Measurements from ENCODE around the gene ENTPD1.

Gene ENTPD1

GRCh38 chr10:95820363-95820762 is 64.4 kb downstream of the ENTPD1 start:
- Histone ChIP-seq H2BK12ac (ENCODE audit: low read length in 2 of 2) (no peak overlapping the region), H3K9ac (ENCODE audit: low read length) (no peak overlapping the region), H3K79me1 (replicated peaks; ENCODE audit: low read length, poor library complexity, severe bottlenecking) (no peaks in the 10 kb centered on the region), H2BK5ac (ENCODE audit: low read depth, low read length, poor library complexity, severe bottlenecking) (no peak overlapping the region), H2BK15ac (ENCODE audit: low read depth, poor library complexity, severe bottlenecking) (no peak overlapping the region), H4K8ac (ENCODE audit: low read length) (no peak overlapping the region), H3K14ac (ENCODE audit: low read length in 2 of 2) (no peak overlapping the region), H4K91ac (ENCODE audit: low read length) (no peak overlapping the region), H3K9me3 (ENCODE audit: control insufficient read depth, low read length) (no peaks in the 10 kb centered on the region), H3K18ac (ENCODE audit: low read depth in 1 of 2, low read length in 2 of 2) (no peak overlapping the region), H3K4me1 (ENCODE audit: control insufficient read depth, insufficient read depth, low read depth, low read length) (no peaks in the 10 kb centered on the region), H2BK120ac (ENCODE audit: low read depth, low read length) (no peak overlapping the region), H3K4ac (ENCODE audit: low read depth in 1 of 2, low read length in 2 of 2) (no peak overlapping the region), H2AFZ (ENCODE audit: low read depth, low read length) (no peak overlapping the region), H3K27me3 (ENCODE audit: control insufficient read depth in 1 of 2, insufficient read depth in 1 of 2, low read length in 2 of 2) (no peaks in the 10 kb centered on the region), H3K4me3 (ENCODE audit: insufficient read depth in 1 of 2, low read depth in 1 of 2, low read length in 2 of 2) (no peak overlapping the region), H3K4me2 (ENCODE audit: low read length, poor library complexity, severe bottlenecking) (no peak overlapping the region), H3K27ac (ENCODE audit: low read length, poor library complexity, severe bottlenecking) (no peak overlapping the region), H3K23ac (ENCODE audit: low read length in 2 of 2) (no peak overlapping the region), H2AK5ac (ENCODE audit: low read length, severe bottlenecking) (no peak overlapping the region), H3K36me3 (ENCODE audit: control insufficient read depth in 1 of 2, insufficient read depth in 2 of 2, low read depth in 1 of 2, low read length in 2 of 2) (no peaks in the 10 kb centered on the region)
- 100% methylated on average over 3 of the region's 3 CpGs for WGBS
- DNase-seq: no peak

- Histone ChIP-seq H4K91ac (ENCODE audit: low read length) (no peak overlapping the region), H2BK120ac (ENCODE audit: low read depth, low read length) (no peak overlapping the region), H3K4ac (ENCODE audit: low read depth in 1 of 2, low read length in 2 of 2) (no peak overlapping the region), H3K4me3 (ENCODE audit: insufficient read depth in 1 of 2, low read depth in 1 of 2, low read length in 2 of 2) (no peak overlapping the region), H3K14ac (ENCODE audit: low read length in 2 of 2) (no peak overlapping the region), H2AK5ac (ENCODE audit: low read length, severe bottlenecking) (no peak overlapping the region), H2BK5ac (ENCODE audit: low read depth, low read length, poor library complexity, severe bottlenecking) (no peak overlapping the region), H3K18ac (ENCODE audit: low read depth in 1 of 2, low read length in 2 of 2) (no peak overlapping the region), H3K27me3 (ENCODE audit: control insufficient read depth in 1 of 2, insufficient read depth in 1 of 2, low read length in 2 of 2) (no peaks in the 10 kb centered on the region), H3K79me1 (replicated peaks; ENCODE audit: low read length, poor library complexity, severe bottlenecking) (no peaks in the 10 kb centered on the region), H3K23ac (ENCODE audit: low read length in 2 of 2) (no peak overlapping the region), H2BK15ac (ENCODE audit: low read depth, poor library complexity, severe bottlenecking) (no peak overlapping the region), H4K8ac (ENCODE audit: low read length) (no peak overlapping the region), H3K9me3 (ENCODE audit: control insufficient read depth, low read length) (no peaks in the 10 kb centered on the region), H3K36me3 (ENCODE audit: control insufficient read depth in 1 of 2, insufficient read depth in 2 of 2, low read depth in 1 of 2, low read length in 2 of 2) (no peaks in the 10 kb centered on the region), H2AFZ (ENCODE audit: low read depth, low read length) (no peak overlapping the region), H2BK12ac (ENCODE audit: low read length in 2 of 2) (no peak overlapping the region), H3K4me2 (ENCODE audit: low read length, poor library complexity, severe bottlenecking) (no peak overlapping the region), H3K4me1 (ENCODE audit: control insufficient read depth, insufficient read depth, low read depth, low read length) (no peaks in the 10 kb centered on the region), H3K9ac (ENCODE audit: low read length) (no peak overlapping the region), H3K27ac (ENCODE audit: low read length, poor library complexity, severe bottlenecking) (no peak overlapping the region)
- no peak for DNase-seq
- WGBS: no CpG with 5 or more reads among the region's 1 CpG
Observed at GRCh38 chr10:95821720-95822119, 65.8 kb downstream of the ENTPD1 start.

- Histone ChIP-seq H3K9me3 (ENCODE audit: control insufficient read depth, low read length) (no peaks in the 10 kb centered on the region), H3K36me3 (ENCODE audit: control insufficient read depth in 1 of 2, insufficient read depth in 2 of 2, low read depth in 1 of 2, low read length in 2 of 2) (no peaks in the 10 kb centered on the region), H2BK12ac (ENCODE audit: low read length in 2 of 2) (no peak overlapping the region), H3K27me3 (ENCODE audit: control insufficient read depth in 1 of 2, insufficient read depth in 1 of 2, low read length in 2 of 2) (no peaks in the 10 kb centered on the region), H3K18ac (ENCODE audit: low read depth in 1 of 2, low read length in 2 of 2) (no peak overlapping the region), H3K4ac (ENCODE audit: low read depth in 1 of 2, low read length in 2 of 2) (no peak overlapping the region), H3K23ac (ENCODE audit: low read length in 2 of 2) (no peak overlapping the region), H3K79me1 (replicated peaks; ENCODE audit: low read length, poor library complexity, severe bottlenecking) (no peaks in the 10 kb centered on the region), H2BK5ac (ENCODE audit: low read depth, low read length, poor library complexity, severe bottlenecking) (no peak overlapping the region), H3K14ac (ENCODE audit: low read length in 2 of 2) (no peak overlapping the region), H2AFZ (ENCODE audit: low read depth, low read length) (no peak overlapping the region), H3K4me3 (ENCODE audit: insufficient read depth in 1 of 2, low read depth in 1 of 2, low read length in 2 of 2) (no peak overlapping the region), H2AK5ac (ENCODE audit: low read length, severe bottlenecking) (no peak overlapping the region), H4K91ac (ENCODE audit: low read length) (no peak overlapping the region), H3K4me1 (ENCODE audit: control insufficient read depth, insufficient read depth, low read depth, low read length) (no peaks in the 10 kb centered on the region), H2BK120ac (ENCODE audit: low read depth, low read length) (no peak overlapping the region), H3K9ac (ENCODE audit: low read length) (no peak overlapping the region), H3K4me2 (ENCODE audit: low read length, poor library complexity, severe bottlenecking) (no peak overlapping the region), H2BK15ac (ENCODE audit: low read depth, poor library complexity, severe bottlenecking) (no peak overlapping the region), H4K8ac (ENCODE audit: low read length) (no peak overlapping the region), H3K27ac (ENCODE audit: low read length, poor library complexity, severe bottlenecking) (no peak overlapping the region)
- DNase-seq: no peak
Observed at GRCh38 chr10:95830044-95830443, 74.1 kb downstream of the ENTPD1 start.

GRCh38 chr10:95831076-95831475 is 75.1 kb downstream of the ENTPD1 start:
- no peak for DNase-seq
- WGBS: 98% methylated on average over 3 of the region's 3 CpGs

More at GRCh38 chr10:95831076-95831475, 75.1 kb downstream of the ENTPD1 start:
- no peak overlapping the region for H2AFZ ChIP-seq (ENCODE audit: low read depth, low read length)
- H2AK5ac ChIP-seq (ENCODE audit: low read length, severe bottlenecking): no peak overlapping the region
- no peak overlapping the region for H3K23ac ChIP-seq (ENCODE audit: low read length in 2 of 2)
- no peak overlapping the region for H4K8ac ChIP-seq (ENCODE audit: low read length)
- no peak overlapping the region for H2BK120ac ChIP-seq (ENCODE audit: low read depth, low read length)
- no peak overlapping the region for H4K91ac ChIP-seq (ENCODE audit: low read length)
- no peak overlapping the region for H3K9ac ChIP-seq (ENCODE audit: low read length)
- H3K9me3 ChIP-seq (ENCODE audit: control insufficient read depth, low read length): no peaks in the 10 kb centered on the region
- no peaks in the 10 kb centered on the region for H3K4me1 ChIP-seq (ENCODE audit: control insufficient read depth, insufficient read depth, low read depth, low read length)
- no peak overlapping the region for H3K4me3 ChIP-seq (ENCODE audit: insufficient read depth in 1 of 2, low read depth in 1 of 2, low read length in 2 of 2)
- no peak overlapping the region for H3K27ac ChIP-seq (ENCODE audit: low read length, poor library complexity, severe bottlenecking)
- peak overlapping the region; percentile 56 to 70 for H2BK12ac ChIP-seq (ENCODE audit: low read length in 2 of 2)
- no peak overlapping the region for H2BK15ac ChIP-seq (ENCODE audit: low read depth, poor library complexity, severe bottlenecking)
- H3K27me3 ChIP-seq (ENCODE audit: control insufficient read depth in 1 of 2, insufficient read depth in 1 of 2, low read length in 2 of 2): no peaks in the 10 kb centered on the region
- H3K14ac ChIP-seq (ENCODE audit: low read length in 2 of 2): no peak overlapping the region
- H3K79me1 ChIP-seq (replicated peaks; ENCODE audit: low read length, poor library complexity, severe bottlenecking): no peaks in the 10 kb centered on the region
- H3K36me3 ChIP-seq (ENCODE audit: control insufficient read depth in 1 of 2, insufficient read depth in 2 of 2, low read depth in 1 of 2, low read length in 2 of 2): no peaks in the 10 kb centered on the region
- no peak overlapping the region for H3K4ac ChIP-seq (ENCODE audit: low read depth in 1 of 2, low read length in 2 of 2)
- no peak overlapping the region for H2BK5ac ChIP-seq (ENCODE audit: low read depth, low read length, poor library complexity, severe bottlenecking)
- H3K4me2 ChIP-seq (ENCODE audit: low read length, poor library complexity, severe bottlenecking): no peak overlapping the region
- H3K18ac ChIP-seq (ENCODE audit: low read depth in 1 of 2, low read length in 2 of 2): no peak overlapping the region

All from mesenchymal stem cell (in vitro differentiated cells and primary cell).